ENCODE measurements around the gene PEX13.

PEX13 gene

DNA sequence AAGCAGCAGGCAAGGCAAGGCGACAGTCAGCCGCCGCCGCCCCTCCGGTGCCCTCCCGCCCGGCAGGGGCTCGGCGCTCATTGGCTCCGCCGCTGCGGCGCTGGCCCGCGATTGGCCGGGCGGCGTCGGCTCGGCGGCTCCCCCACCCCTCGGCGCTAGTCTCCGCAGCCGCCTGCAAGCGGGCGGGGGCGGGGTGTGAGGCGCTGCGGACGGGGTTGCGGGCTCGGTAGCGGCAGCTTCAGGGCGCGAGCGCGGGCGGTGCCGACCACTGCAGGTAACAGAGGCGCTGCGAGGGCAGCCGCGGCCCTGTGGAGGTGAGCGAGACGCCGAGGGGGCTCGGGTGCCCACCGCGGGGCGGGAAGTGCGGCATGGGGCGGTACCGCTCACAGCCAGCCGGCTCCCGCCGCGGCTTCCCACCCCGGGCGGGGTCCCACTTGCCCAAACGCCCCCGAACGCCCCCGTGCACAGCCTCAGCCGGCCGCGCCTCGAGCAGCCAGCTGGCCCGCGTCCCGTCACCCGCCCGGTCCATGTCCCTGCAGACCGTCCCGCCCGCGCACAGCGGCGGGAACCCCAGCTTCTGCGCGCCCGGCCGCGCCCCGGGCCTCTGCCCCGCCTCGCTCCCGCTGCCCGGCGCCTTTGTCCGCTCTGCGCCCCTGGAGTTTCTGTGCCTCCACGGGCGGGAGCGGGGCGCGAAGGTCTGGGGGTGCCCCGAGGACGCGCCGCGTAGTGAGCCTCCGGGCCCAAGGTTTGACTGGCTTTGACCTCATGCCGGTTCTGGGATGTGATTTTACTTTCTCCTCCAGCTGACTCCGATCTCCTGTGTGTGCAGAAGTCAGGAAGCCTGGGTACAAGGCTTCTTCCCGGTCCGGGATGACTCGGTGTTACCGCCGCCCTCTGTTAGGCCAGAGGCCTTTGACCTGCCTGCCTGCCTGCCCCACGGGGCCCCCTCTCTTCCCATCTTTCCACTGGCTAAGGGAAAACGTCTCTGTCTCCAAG is 48.5 kb downstream of the PEX13 start, which contains the start of gene SANBR:
Gene SANBR, plus strand, starts transcription at position 158 of the 996 bp plus-strand sequence. CDS start 4,480 bp downstream, outside the sequence.
- DNase-seq (ENCODE audit: low read depth, low spot score) = peak; percentile 75
- TF ChIP-seq, protein P1, sequence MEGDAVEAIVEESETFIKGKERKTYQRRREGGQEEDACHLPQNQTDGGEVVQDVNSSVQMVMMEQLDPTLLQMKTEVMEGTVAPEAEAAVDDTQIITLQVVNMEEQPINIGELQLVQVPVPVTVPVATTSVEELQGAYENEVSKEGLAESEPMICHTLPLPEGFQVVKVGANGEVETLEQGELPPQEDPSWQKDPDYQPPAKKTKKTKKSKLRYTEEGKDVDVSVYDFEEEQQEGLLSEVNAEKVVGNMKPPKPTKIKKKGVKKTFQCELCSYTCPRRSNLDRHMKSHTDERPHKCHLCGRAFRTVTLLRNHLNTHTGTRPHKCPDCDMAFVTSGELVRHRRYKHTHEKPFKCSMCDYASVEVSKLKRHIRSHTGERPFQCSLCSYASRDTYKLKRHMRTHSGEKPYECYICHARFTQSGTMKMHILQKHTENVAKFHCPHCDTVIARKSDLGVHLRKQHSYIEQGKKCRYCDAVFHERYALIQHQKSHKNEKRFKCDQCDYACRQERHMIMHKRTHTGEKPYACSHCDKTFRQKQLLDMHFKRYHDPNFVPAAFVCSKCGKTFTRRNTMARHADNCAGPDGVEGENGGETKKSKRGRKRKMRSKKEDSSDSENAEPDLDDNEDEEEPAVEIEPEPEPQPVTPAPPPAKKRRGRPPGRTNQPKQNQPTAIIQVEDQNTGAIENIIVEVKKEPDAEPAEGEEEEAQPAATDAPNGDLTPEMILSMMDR (IDR thresholded peaks at IDR 0.05; ENCODE audit: low read depth, low read length) = no peak
- peak within 1 kb of the TSS; percentile 58 for H3K4me3 ChIP-seq (ENCODE audit: low read depth, low read length)
- in situ Hi-C loops (cut with HindIII; ENCODE audit: low sequenced_read_pairs) = no loop called here

DNA sequence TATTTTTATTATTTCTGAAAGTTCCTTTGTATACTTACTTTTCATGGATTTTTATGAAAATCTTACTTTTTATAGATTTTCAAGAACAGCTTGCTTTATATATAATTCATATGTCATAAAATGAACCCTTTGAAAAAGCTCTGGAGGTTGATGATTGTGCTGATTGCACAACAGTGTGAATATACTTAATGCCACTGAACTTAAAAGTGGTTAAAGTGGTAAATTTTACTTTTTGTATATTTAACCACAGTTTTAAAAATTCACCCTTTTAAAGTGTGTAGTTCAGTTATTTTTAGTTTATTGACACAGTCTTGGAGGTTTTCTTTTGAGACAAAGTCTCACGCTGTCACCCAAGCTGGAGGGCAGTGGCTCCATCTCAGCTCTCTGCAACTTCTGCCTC is 56.6 kb downstream of the PEX13 start:
- in situ Hi-C loops (cut with HindIII; ENCODE audit: low sequenced_read_pairs) = no loop called here
- DNase-seq (ENCODE audit: low read depth, low spot score) = no peak
- TF ChIP-seq, protein P1 (IDR thresholded peaks at IDR 0.05; ENCODE audit: low read depth, low read length) = no peak
- no peak overlapping the region for H3K4me3 ChIP-seq (ENCODE audit: low read depth, low read length)

DNA sequence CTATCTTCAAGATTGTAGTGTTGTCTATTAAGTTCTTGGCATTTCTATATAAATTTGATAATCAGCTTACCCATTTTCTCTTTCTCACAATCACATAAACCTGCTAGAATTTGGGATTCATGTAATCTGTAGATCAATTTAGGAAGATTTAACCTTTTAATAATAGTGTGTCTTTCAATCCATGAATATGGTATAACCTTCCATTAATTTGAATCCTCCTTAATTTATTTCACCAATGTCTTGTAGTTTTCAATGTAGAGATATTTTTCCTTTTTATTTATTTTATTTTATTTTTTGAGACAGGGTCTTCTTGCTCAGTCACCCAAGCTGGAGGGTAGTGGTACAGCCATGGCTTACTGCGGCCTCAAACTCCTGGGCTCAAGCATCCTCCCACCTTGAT is 68.4 kb downstream of the PEX13 start:
- in situ Hi-C loops (cut with HindIII; ENCODE audit: low sequenced_read_pairs) = no loop called here
- no peak overlapping the region for H3K4me3 ChIP-seq (ENCODE audit: low read depth, low read length)
- DNase-seq (ENCODE audit: low read depth, low spot score) = no peak
- TF ChIP-seq, protein P1 (IDR thresholded peaks at IDR 0.05; ENCODE audit: low read depth, low read length) = no peak

DNA sequence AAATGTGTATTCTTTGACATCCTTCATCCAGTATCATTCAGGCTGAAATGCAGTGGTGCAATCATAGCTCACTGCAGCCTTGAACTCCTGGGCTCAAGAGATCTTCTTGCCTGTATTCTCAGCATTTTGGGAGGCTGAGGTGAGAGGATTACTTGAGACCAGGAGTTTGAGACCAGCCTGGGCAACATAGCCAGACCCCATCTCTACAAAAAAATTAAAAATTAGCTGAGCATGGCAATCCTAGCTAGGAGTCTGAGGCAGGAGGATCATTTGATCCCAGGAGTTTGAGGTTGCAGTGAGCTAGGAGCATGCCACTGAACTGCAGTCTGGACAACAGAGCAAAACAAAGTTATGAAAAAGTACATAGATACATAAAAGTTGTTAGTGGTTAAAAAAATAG is 72.3 kb downstream of the PEX13 start:
- no peak overlapping the region for H3K4me3 ChIP-seq (ENCODE audit: low read depth, low read length)
- TF ChIP-seq, protein P1 (IDR thresholded peaks at IDR 0.05; ENCODE audit: low read depth, low read length) = no peak
- in situ Hi-C loops (cut with HindIII; ENCODE audit: low sequenced_read_pairs) = no loop called here
- DNase-seq (ENCODE audit: low read depth, low spot score) = no peak

DNA sequence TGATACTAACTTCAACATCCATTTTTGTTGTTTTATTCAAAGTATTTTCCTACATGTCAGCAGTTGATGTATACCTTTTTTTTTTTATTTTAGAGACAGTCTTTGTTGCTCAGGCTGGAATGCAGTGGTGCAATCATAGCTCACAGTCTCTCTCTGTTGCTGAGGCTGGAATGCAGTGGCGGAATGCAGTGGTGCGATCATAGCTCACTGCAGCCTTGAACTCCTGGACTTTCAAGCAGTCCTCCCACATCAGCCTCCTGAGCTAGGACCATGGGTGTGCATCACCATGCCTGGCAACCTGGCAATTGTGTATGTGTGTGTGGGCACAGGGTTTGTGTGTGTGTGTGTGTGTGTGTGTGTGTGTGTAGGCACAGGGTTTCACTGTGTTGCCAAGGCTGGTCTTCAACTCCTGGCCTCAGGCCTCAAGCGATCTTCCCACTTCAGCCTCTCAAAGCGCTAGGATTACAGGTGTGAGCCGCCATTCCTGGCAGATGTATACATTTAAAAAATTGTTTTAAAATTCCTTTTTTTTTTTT is 72.9 kb downstream of the PEX13 start:
- in situ Hi-C loops (cut with HindIII; ENCODE audit: low sequenced_read_pairs) = no loop called here
- TF ChIP-seq, protein P1 (IDR thresholded peaks at IDR 0.05; ENCODE audit: low read depth, low read length) = no peak
- no peak for DNase-seq (ENCODE audit: low read depth, low spot score)
- H3K4me3 ChIP-seq (ENCODE audit: low read depth, low read length) = no peak overlapping the region

DNA sequence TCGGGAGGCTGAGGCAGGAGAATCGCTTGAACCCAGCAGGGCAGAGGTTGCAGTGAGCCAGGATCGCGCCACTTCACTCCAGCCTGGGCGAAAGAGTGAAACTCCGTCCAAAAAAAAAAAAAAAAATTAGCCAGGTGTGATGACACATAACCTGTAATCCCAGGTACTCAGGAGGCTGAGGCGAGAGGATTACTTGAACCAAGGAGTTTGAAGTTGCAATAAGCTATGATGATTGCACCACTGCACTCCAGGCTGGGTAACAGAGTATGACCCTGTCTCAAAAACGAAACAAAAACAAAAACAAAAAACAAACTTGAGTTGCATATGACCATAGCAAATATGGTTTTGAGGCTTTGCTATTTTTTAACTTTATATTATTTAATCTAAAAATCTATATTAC is 74.0 kb downstream of the PEX13 start:
- no peak for DNase-seq (ENCODE audit: low read depth, low spot score)
- no peak overlapping the region for H3K4me3 ChIP-seq (ENCODE audit: low read depth, low read length)
- TF ChIP-seq, protein P1 (IDR thresholded peaks at IDR 0.05; ENCODE audit: low read depth, low read length) = no peak
- in situ Hi-C loops (cut with HindIII; ENCODE audit: low sequenced_read_pairs) = no loop called here

Measured in astrocyte of the spinal cord (primary cell).